Measurements from ENCODE around the gene RUNX2.

GRCh38 chr6:45584127-45584526 is 256.0 kb downstream of the RUNX2 start:
- TF ChIP-seq CTCF (IDR thresholded peaks at IDR 0.05 in 4 of 5, conservative IDR thresholded peaks at IDR 0.05 in 1 of 5) (no peak), POLR2A (IDR thresholded peaks at IDR 0.05) (no peak)

Measured in gastrocnemius medialis (tissue), 4 donors.